K562 (cell line): Measurements from ENCODE around the gene SERPIND1. TPM values are rescaled to one million over a fixed set of nuclear protein-coding genes. Genes with fewer than 3 reads are reported as not detected.

Experiments used
- ZBED1 ChIP-seq: IDR thresholded peaks from 2 replicates; pipeline ENCODE4 v1.6.1; 2014
- polyA plus RNA-seq, 8 experiments: library from polyadenylated mRNA; depleted of rRNA in 4 of 8; stranded (reverse) in 5 of 8; unstranded in 3 of 8; fragments of >200 nt; fragmentation: Nextera tagmentation in 2 of 8; fragmentation: Illumina TruSeq in 1 of 8; extraction: Ambion mirVana in 2 of 8; extraction: Trizol in 1 of 8; gene quantifications; 2 replicates each; pipeline versions ENCODE4 v1.2.1 to v1.2.3, GENCODE V29; 2011 to 2014; ENCODE audit warnings: inconsistent platforms in 1 of 8, missing spikeins in 1 of 8
- total RNA-seq, 7 experiments: library from RNA; depleted of rRNA in 6 of 7; stranded (reverse); fragments of >200 nt in 6 of 7; fragmentation: Illumina TruSeq in 2 of 7; extraction: Trizol in 2 of 7; gene quantifications; 2 replicates each; pipeline versions ENCODE4 v1.2.1 to v1.2.3, GENCODE V29; 2011 to 2021; ENCODE audit warnings: low replicate concordance in 1 of 7
- TF ChIP-seq, protein P1 (sequence below), 2 experiments: fragments of 450-650 bp; IDR thresholded peaks; 2 replicates each; pipeline ENCODE4 v1.6.1; 2016; ENCODE audit warnings: mild to moderate bottlenecking in 2 of 2, borderline replicate concordance in 1 of 2, low read depth in 1 of 2, moderate library complexity in 1 of 2

Gene SERPIND1
- total and polyA plus RNA-seq, 9 of the 15 experiments (the other 6 are each of a cell fraction or from before 2014, with no cell fraction given), result 0.04 to 0.11 (median 0.09) TPM; not detected in 6

DNA sequence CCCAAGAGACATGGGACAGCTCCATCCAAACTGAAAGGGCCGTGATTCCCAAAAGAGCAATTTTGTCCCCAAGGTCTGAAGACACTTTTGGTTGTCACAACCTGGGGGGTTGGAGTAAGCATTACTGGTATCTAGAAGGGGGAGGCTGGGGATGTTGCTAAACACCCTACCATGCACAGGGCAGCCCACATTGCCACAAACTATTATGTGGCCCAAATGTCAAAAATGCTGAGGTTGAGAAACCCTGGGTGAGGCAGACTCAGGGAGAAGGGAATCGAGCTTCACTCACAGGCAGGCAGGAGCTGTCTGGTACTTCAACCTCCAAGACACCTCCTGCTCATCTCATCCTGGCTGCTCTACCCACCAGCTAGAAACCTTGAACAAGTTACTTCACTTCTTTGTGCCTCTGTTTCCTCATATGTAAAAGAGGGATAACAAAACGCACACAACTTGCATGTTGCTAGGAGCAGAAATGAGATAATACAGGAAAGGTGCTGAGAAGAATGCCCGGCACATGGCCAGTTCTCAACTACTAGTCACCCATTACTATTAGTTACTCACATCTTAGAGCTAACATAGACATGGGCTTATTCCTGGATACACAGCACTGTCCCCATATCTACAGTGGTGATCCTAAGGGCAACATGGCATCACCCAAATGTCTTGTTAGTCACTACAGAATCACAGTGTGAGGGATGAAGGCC lies 8.8 kb downstream of the SERPIND1 start (continued):
- TF ChIP-seq, protein P1, sequence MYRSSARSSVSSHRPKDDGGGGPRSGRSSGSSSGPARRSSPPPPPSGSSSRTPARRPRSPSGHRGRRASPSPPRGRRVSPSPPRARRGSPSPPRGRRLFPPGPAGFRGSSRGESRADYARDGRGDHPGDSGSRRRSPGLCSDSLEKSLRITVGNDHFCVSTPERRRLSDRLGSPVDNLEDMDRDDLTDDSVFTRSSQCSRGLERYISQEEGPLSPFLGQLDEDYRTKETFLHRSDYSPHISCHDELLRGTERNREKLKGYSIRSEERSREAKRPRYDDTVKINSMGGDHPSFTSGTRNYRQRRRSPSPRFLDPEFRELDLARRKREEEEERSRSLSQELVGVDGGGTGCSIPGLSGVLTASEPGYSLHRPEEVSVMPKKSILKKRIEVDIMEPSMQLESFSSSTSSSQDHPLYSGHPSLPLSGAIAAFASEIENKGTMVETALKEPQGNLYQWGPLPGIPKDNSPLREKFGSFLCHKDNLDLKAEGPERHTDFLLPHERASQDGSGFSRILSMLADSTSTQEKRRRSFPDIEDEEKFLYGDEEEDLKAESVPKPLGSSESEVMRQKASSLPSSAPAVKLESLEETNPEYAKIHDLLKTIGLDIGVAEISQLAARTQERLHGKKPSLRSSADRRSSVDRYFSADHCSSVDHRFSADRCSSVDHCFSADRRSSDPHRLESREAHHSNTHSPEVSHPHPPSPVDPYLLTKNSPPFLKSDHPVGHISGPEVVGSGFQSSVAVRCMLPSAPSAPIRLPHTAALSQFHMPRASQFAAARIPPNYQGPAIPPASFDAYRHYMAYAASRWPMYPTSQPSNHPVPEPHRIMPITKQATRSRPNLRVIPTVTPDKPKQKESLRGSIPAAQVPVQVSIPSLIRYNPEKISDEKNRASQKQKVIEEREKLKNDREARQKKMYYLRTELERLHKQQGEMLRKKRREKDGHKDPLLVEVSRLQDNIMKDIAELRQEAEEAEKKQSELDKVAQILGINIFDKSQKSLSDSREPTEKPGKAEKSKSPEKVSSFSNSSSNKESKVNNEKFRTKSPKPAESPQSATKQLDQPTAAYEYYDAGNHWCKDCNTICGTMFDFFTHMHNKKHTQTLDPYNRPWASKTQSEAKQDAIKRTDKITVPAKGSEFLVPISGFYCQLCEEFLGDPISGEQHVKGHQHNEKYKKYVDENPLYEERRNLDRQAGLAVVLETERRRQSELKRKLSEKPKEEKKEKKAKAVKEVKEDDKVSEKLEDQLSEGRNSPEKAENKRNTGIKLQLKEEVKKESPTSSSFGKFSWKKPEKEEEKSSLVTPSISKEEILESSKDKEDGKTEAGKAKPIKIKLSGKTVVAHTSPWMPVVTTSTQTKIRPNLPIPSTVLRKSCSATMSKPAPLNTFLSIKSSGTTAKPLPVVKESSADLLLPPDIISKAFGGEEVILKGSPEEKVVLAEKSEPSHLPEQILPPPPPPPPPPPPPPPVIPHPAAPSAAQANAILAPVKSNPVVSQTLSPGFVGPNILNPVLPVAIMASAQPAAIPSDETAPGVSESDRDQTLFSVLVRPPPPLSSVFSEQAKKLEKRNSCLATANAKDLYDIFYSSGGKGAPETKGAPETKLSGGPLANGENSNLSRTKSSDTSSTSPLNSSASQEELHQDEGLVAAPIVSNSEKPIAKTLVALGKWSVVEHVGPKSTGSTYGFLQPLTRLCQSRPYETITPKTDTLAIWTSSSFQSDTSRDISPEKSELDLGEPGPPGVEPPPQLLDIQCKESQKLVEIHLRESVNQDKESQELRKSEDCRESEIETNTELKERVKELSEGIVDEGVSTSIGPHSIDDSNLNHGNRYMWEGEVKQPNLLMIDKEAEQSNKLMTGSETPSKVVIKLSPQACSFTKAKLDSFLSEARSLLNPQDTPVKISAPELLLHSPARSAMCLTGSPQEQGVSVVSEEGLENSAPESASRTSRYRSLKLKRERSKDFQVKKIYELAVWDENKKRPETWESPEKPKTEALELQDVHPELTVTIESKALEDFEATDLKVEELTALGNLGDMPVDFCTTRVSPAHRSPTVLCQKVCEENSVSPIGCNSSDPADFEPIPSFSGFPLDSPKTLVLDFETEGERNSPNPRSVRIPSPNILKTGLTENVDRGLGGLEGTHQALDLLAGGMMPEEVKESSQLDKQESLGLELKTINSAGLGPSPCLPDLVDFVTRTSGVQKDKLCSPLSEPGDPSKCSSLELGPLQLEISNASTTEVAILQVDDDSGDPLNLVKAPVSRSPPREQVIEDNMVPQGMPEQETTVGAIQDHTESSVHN (IDR thresholded peaks at IDR 0.05; ENCODE audit: borderline replicate concordance in 1 of 2, low read depth in 1 of 2), result no peak
- no peak for TF ChIP-seq ZBED1
